CD14-positive monocyte (primary cell): ENCODE data around the gene WDR20. TPM values are rescaled to one million over a fixed set of nuclear protein-coding genes. Genes with fewer than 3 reads are reported as not detected.
A peak's percentile ranks its signal among the peaks of the same experiment; 100 is the strongest.

Experiments used
- DNase-seq, 3 donors: peaks; one replicate each; pipeline ENCODE4 v3.0.0-alpha.2; 2011 to 2022
- H2AFZ ChIP-seq: 2 replicates; pipeline ENCODE4 v1.6.0; 2012; ENCODE audit warnings: mild to moderate bottlenecking, low read depth, low read length, inconsistent platforms; ENCODE audit not compliant: insufficient read depth, poor library complexity, severe bottlenecking
- H3K27ac ChIP-seq, 2 donors: 1 replicate in 1 of 2; 2 replicates in 1 of 2; pipeline ENCODE4 v1.5.1; 2012 to 2013; ENCODE audit warnings: low read length in 2 of 2, control low read depth in 1 of 2, inconsistent platforms in 1 of 2, low read depth in 1 of 2, mild to moderate bottlenecking in 1 of 2
- H3K27me3 ChIP-seq, 2 donors: one replicate each; pipeline versions ENCODE4 v1.6.0 to v1.6.1; 2011 to 2013; ENCODE audit warnings: low read length in 2 of 2; ENCODE audit not compliant: control insufficient read depth in 2 of 2, insufficient read depth in 2 of 2
- H3K36me3 ChIP-seq, 2 donors: replicated peaks in 1 of 2; 1 replicate in 1 of 2; 2 replicates in 1 of 2; pipeline versions ENCODE4 v1.5.1 to v1.6.1; 2012 to 2013; ENCODE audit warnings: low read length in 2 of 2, control low read depth in 1 of 2, inconsistent platforms in 1 of 2, mild to moderate bottlenecking in 1 of 2; ENCODE audit not compliant: insufficient read depth in 2 of 2, control insufficient read depth in 1 of 2
- H3K4me1 ChIP-seq, 2 donors: 1 replicate in 1 of 2; 2 replicates in 1 of 2; pipeline versions ENCODE4 v1.5.1 to v1.6.1; 2012 to 2013; ENCODE audit warnings: low read length in 2 of 2, control low read depth in 1 of 2, inconsistent platforms in 1 of 2, mild to moderate bottlenecking in 1 of 2, moderate library complexity in 1 of 2; ENCODE audit not compliant: insufficient read depth in 2 of 2, control insufficient read depth in 1 of 2
- H3K4me2 ChIP-seq: replicated peaks from 2 replicates; pipeline ENCODE3; 2012; ENCODE audit warnings: low read length, moderate library complexity, mild to moderate bottlenecking; ENCODE audit not compliant: poor library complexity, severe bottlenecking; ENCODE audit errors: extremely low read depth
- H3K4me3 ChIP-seq, 3 experiments: fragments of 200-600 bp in 1 of 3; sonication (generic) in 1 of 3; replicated peaks in 1 of 3; 1 replicate in 2 of 3; 2 replicates in 1 of 3; pipeline ENCODE4 v1.5.1; 2011 to 2013; ENCODE audit warnings: low read length in 3 of 3, mild to moderate bottlenecking in 3 of 3, control low read depth in 2 of 3, low read depth in 2 of 3, inconsistent platforms in 1 of 3, moderate library complexity in 1 of 3
- H3K79me2 ChIP-seq: 2 replicates; pipeline ENCODE4 v1.6.0; 2012; ENCODE audit warnings: mild to moderate bottlenecking, control low read depth, inconsistent platforms, low read length, moderate library complexity; ENCODE audit not compliant: insufficient read depth
- H3K9ac ChIP-seq: 2 replicates; pipeline ENCODE4 v1.6.0; 2017; ENCODE audit warnings: low read length, mild to moderate bottlenecking; ENCODE audit not compliant: insufficient read depth, poor library complexity, severe bottlenecking
- H3K9me3 ChIP-seq, 2 donors: replicated peaks in 1 of 2; 1 replicate in 1 of 2; 2 replicates in 1 of 2; pipeline versions ENCODE4 v1.5.1 to v1.6.1; 2012 to 2013; ENCODE audit warnings: low read length in 2 of 2, control low read depth in 1 of 2; ENCODE audit not compliant: control insufficient read depth in 1 of 2, insufficient read depth in 1 of 2
- H4K20me1 ChIP-seq: 2 replicates; pipeline ENCODE4 v1.6.0; 2012; ENCODE audit warnings: mild to moderate bottlenecking, low read length, control low read depth, moderate library complexity; ENCODE audit not compliant: insufficient read depth
- H3K27ac Mint-ChIP-seq, 7 donors: one replicate each; pipeline ENCODE4 v1.8.0; 2020; ENCODE audit warnings: mild to moderate bottlenecking in 7 of 7, mixed read lengths in 7 of 7, moderate library complexity in 6 of 7, inconsistent platforms in 2 of 7
- H3K27me3 Mint-ChIP-seq, 3 donors: one replicate each; pipeline ENCODE4 v1.8.0; 2021 to 2022; ENCODE audit warnings: low read depth in 3 of 3, mild to moderate bottlenecking in 3 of 3, mixed read lengths in 3 of 3, moderate library complexity in 3 of 3, inconsistent platforms in 1 of 3
- H3K36me3 Mint-ChIP-seq, 2 donors: one replicate each; pipeline ENCODE4 v1.8.0; 2020; ENCODE audit warnings: mixed read lengths in 2 of 2, inconsistent platforms in 1 of 2, mild to moderate bottlenecking in 1 of 2
- H3K4me1 Mint-ChIP-seq: one replicate; pipeline ENCODE4 v1.8.0; 2020; ENCODE audit warnings: mild to moderate bottlenecking, mixed read lengths
- H3K4me3 Mint-ChIP-seq, 2 donors: one replicate each; pipeline ENCODE4 v1.8.0; 2020; ENCODE audit warnings: mild to moderate bottlenecking in 2 of 2, mixed read lengths in 2 of 2, moderate library complexity in 1 of 2
- H3K9me3 Mint-ChIP-seq, 7 donors: one replicate each; pipeline ENCODE4 v1.8.0; 2020 to 2022; ENCODE audit warnings: mixed read lengths in 7 of 7, mild to moderate bottlenecking in 6 of 7, moderate library complexity in 6 of 7, inconsistent platforms in 2 of 7
- WGBS: methylation state at CpG from one replicate; pipeline ENCODE4 v1.1.5; 2013; ENCODE audit warnings: missing lambda C conversion rate; ENCODE audit not compliant: insufficient coverage; 5-methylcytosine and 5-hydroxymethylcytosine counted together
- intact Hi-C, 2 donors: fragments of 100-400 bp; cut with micrococcal nuclease; formaldehyde crosslinking; loops; one replicate each; pipeline versions ENCODE4 v1.15.0 to v1.15.1; 2023
- polyA plus RNA-seq, 3 donors: library from polyadenylated mRNA; depleted of rRNA in 1 of 3; unstranded in 2 of 3; stranded (reverse) in 1 of 3; fragments of 300-500 nt in 2 of 3; fragments of >200 nt in 1 of 3; fragmentation: Illumina TruSeq in 2 of 3; gene quantifications; 1 replicate in 2 of 3; 2 replicates in 1 of 3; pipeline ENCODE4 v1.2.3, GENCODE V29; 2012 to 2021
- TF ChIP-seq, protein P1 (sequence below): fragments of 200-600 bp; IDR thresholded peaks from one replicate; pipeline ENCODE4 v1.8.0; 2022; ENCODE audit warnings: antibody characterized with exemption, mild to moderate bottlenecking

WDR20 gene
- polyA plus RNA-seq, 3 donors, result 7.4 to 13.3 (median 9.0) TPM

DNA sequence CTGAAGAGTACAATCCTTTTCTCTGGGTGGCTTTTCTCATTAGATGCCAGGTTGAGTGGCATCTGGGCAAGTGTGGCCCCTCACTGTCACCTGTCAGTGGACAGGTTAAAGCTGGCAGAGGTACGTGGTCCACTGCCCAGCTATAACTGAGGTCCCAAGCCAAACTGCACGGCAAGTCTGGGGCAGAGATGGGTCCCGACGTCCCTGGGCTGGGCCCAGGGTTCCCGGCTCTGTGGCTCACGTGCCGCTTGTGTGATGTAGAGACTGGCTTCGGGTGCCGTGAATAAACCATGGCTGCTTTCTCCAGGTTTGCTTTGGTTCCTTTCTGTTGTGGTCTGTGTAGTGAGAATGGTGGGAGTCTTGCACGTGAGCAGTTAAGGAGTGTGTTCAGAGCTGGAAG lies 77.7 kb downstream of the WDR20 start:
- peaks cover 52% of the 10 kb centered on the region for H4K20me1 ChIP-seq
- H2AFZ ChIP-seq, result no peak overlapping the region
- H3K4me3 Mint-ChIP-seq, result no peak overlapping the region
- H3K9me3 ChIP-seq, result no peaks in the 10 kb centered on the region
- no peaks in the 10 kb centered on the region for H3K4me1 ChIP-seq
- no peak for DNase-seq
- peak overlapping the region in 1 of 7 donors; percentile 48 for H3K27ac Mint-ChIP-seq
- TF ChIP-seq, protein P1, sequence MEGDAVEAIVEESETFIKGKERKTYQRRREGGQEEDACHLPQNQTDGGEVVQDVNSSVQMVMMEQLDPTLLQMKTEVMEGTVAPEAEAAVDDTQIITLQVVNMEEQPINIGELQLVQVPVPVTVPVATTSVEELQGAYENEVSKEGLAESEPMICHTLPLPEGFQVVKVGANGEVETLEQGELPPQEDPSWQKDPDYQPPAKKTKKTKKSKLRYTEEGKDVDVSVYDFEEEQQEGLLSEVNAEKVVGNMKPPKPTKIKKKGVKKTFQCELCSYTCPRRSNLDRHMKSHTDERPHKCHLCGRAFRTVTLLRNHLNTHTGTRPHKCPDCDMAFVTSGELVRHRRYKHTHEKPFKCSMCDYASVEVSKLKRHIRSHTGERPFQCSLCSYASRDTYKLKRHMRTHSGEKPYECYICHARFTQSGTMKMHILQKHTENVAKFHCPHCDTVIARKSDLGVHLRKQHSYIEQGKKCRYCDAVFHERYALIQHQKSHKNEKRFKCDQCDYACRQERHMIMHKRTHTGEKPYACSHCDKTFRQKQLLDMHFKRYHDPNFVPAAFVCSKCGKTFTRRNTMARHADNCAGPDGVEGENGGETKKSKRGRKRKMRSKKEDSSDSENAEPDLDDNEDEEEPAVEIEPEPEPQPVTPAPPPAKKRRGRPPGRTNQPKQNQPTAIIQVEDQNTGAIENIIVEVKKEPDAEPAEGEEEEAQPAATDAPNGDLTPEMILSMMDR, result no peak
- H3K4me2 ChIP-seq, result no peak overlapping the region
- no peaks in the 10 kb centered on the region for H3K27me3 ChIP-seq
- peaks cover 0 to 4% (median 1%) of the 10 kb centered on the region in 3 donors for H3K27me3 Mint-ChIP-seq
- H3K4me1 Mint-ChIP-seq, result peaks cover 2% of the 10 kb centered on the region
- no peak overlapping the region for H3K27ac ChIP-seq
- intact Hi-C loops, result no loop called here
- WGBS, result 99% methylated on average over 10 of the region's 10 CpGs
- no peaks in the 10 kb centered on the region for H3K9me3 Mint-ChIP-seq
- peaks cover 30 to 50% of the 10 kb centered on the region in 2 donors for H3K36me3 Mint-ChIP-seq
- H3K4me3 ChIP-seq, result no peak overlapping the region
- peaks cover 9 to 54% of the 10 kb centered on the region in 2 donors for H3K36me3 ChIP-seq
- H3K9ac ChIP-seq, result no peak overlapping the region
- H3K79me2 ChIP-seq, result no peaks in the 10 kb centered on the region

DNA sequence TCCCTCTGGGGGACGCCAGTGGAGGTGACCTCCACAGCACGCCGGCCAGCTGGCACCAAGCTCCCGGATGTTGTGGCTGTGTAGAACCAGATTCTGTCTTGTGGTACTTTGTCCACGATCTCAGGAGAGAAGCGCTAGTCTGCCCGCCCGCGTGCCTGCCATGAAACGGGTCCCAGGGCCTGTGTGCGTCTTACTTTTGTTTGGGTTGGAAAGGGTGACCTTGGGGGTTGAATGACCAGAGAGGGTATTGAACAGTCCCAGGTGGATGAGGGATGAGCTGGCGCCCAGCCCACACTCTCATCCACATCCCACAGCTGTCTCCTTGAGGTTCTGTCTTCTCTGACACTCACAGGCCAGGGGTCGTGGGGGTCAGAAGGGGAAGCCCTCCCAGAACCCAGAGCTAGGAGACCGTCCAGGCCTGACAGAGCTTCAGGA lies 78.3 kb downstream of the WDR20 start:
- no peak overlapping the region for H3K4me3 ChIP-seq
- Mint-ChIP-seq H3K27me3 (peaks cover 0 to 4% (median 1%) of the 10 kb centered on the region in 3 donors), H3K4me1 (peaks cover 2% of the 10 kb centered on the region), H3K27ac (no peak overlapping the region), H3K36me3 (peaks cover 28 to 49% of the 10 kb centered on the region in 2 donors), H3K4me3 (no peak overlapping the region), H3K9me3 (no peaks in the 10 kb centered on the region)
- no peaks in the 10 kb centered on the region for H3K9me3 ChIP-seq
- H3K79me2 ChIP-seq, result no peaks in the 10 kb centered on the region
- H3K27ac ChIP-seq, result no peak overlapping the region
- intact Hi-C loops, result no loop called here
- no peak for DNase-seq
- H3K27me3 ChIP-seq, result no peaks in the 10 kb centered on the region
- 96% methylated on average over 7 of the region's 14 CpGs for WGBS
- no peak overlapping the region for H3K9ac ChIP-seq
- H3K4me1 ChIP-seq, result no peaks in the 10 kb centered on the region
- H3K36me3 ChIP-seq, result peaks cover 7 to 48% of the 10 kb centered on the region in 2 donors
- H2AFZ ChIP-seq, result no peak overlapping the region
- H3K4me2 ChIP-seq, result no peak overlapping the region
- H4K20me1 ChIP-seq, result peaks cover 48% of the 10 kb centered on the region
- TF ChIP-seq, protein P1, result no peak
